WERI-Rb-1 (cell line): ENCODE measurements around the gene R3HDM2.
"Not testable (repeated sequence)": the region's sequence is repeated elsewhere in the genome, so short reads cannot be mapped to it uniquely, and the experiment has no call there.

ENCODE experiments used
- DNase-seq: peaks from one replicate; pipeline ENCODE4 v3.0.0-alpha.2; 2020
- H3K27ac ChIP-seq: fragments of 250-450 bp; sonication (Bioruptor Pico); 2 replicates; pipeline ENCODE4 v1.5.1; 2020; ENCODE audit warnings: mild to moderate bottlenecking, moderate library complexity
- H3K27me3 ChIP-seq: fragments of 250-450 bp; sonication (Bioruptor Pico); 2 replicates; pipeline ENCODE4 v1.5.1; 2021; ENCODE audit warnings: mild to moderate bottlenecking, low read depth, moderate library complexity; ENCODE audit not compliant: insufficient read depth, severe bottlenecking
- H3K36me3 ChIP-seq: fragments of 250-450 bp; sonication (Bioruptor Pico); 2 replicates; pipeline ENCODE4 v1.5.1; 2020; ENCODE audit warnings: mild to moderate bottlenecking, moderate library complexity
- H3K4me3 ChIP-seq: 2 replicates; pipeline ENCODE4 v1.5.1; 2011; ENCODE audit warnings: low read depth, mild to moderate bottlenecking, control low read depth, low read length
- H3K9me3 ChIP-seq: fragments of 250-450 bp; sonication (Bioruptor Pico); 2 replicates; pipeline ENCODE4 v1.5.1; 2021; ENCODE audit warnings: mild to moderate bottlenecking, moderate library complexity; ENCODE audit not compliant: severe bottlenecking
- CTCF ChIP-seq: IDR thresholded peaks from 2 replicates; pipeline ENCODE4 v1.5.1; 2011; ENCODE audit warnings: low read depth, mild to moderate bottlenecking, control low read depth, inconsistent platforms, low read length

R3HDM2 gene

GRCh38 chr12:57329219-57329618, 101.6 kb downstream of the R3HDM2 start:
- Histone ChIP-seq H3K27ac (no peak overlapping the region), H3K9me3 (no peaks in the 10 kb centered on the region), H3K4me3 (no peak overlapping the region), H3K27me3 (no peaks in the 10 kb centered on the region), H3K36me3 (no peaks in the 10 kb centered on the region; the same call in 1 of the 2 replicates)
- no peak for DNase-seq
- TF ChIP-seq CTCF: no peak

DNA sequence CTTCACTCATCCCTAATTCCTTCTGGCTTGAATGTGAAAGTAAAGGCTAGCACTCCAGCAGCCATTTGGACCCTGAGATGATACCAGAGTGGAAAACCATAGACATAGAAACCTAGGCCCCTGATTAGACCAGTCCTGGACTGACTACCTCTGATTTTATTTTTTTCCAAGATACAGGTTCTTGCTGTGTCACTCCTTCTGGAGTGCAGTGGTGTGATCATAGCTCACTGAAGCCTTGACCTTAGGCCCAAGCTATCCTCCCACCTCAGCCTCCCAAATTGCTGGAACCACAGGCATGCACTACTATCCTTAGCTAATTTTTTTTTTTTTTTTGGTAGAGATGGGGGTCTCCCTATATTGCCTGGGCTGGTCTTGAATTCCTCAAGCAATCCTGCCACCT, 105.4 kb downstream of the R3HDM2 start:
- DNase-seq: no peak
- Histone ChIP-seq H3K9me3 (no peaks in the 10 kb centered on the region), H3K36me3 (no peaks in the 10 kb centered on the region), H3K4me3 (no peak overlapping the region), H3K27me3 (no peaks in the 10 kb centered on the region), H3K27ac (no peak overlapping the region)
- TF ChIP-seq CTCF: no peak

GRCh38 chr12:57323416-57323815, 107.4 kb downstream of the R3HDM2 start:
- no peak for TF ChIP-seq CTCF

DNA sequence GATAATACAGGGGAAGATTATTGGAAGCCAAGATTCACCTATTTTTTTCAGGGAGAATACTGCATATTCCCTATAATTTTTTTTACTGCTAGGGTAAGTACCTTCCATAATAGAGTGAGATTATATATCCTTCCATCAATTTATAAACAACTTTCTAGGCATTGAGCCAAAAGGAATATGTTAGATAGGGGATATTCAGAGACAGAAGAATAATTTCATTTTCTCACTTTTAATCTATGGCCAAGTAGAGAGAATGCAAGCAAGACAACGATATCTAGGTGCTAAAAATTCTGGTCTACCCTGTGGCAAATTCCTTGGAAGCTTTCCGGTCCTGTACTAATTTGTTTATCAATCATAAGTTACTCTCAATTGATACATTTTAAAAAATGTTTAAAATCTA, 110.2 kb downstream of the R3HDM2 start:
- Histone ChIP-seq H3K9me3 (no peaks in the 10 kb centered on the region), H3K27me3 (no peaks in the 10 kb centered on the region), H3K27ac (no peak overlapping the region), H3K36me3 (no peaks in the 10 kb centered on the region), H3K4me3 (no peak overlapping the region)
- no peak for TF ChIP-seq CTCF
- no peak for DNase-seq

More at GRCh38 chr12:57323416-57323815, 107.4 kb downstream of the R3HDM2 start:
- Histone ChIP-seq H3K27me3 (no peaks in the 10 kb centered on the region), H3K27ac (no peak overlapping the region), H3K36me3 (no peaks in the 10 kb centered on the region), H3K4me3 (no peak overlapping the region), H3K9me3 (no peaks in the 10 kb centered on the region)
- no peak for DNase-seq

DNA sequence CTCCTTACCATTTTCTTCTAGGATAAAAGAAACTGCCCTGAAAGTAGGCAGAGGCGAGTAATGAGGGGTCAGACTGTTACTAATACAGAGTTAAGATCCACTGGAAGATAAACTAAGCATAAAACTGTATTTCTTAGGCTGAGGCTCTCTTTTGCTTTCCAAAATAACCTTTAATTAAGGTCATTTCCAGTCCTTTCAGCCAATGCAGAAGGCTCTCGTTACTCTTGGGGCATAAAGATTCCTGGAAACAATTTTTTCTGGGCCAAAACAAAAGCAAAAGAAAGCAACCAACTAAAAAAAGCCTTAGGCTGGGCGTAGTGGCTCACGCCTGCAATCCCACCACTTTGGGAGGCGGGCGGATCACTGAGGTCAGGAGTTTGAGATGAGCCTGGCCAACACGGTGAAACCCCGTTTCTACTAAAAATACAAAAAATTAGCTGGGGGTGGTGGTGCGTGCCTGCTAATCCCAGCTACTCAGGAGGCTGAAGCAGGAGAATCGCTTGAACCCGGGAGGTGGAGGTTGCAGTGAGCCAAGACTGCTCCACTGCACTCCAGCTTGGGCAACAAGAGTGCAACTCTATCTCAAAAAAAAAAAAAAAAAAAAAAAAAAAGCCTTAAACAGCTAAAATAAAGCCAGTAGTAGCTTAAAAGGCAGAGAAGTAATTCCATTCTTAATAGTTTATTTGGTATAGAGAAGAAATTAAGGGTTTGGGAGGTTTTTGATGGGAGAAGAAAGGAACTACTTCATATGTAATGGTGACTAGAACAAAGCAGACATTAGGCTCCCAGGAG, 111.0 kb downstream of the R3HDM2 start:
- no peak for TF ChIP-seq CTCF
- no peak overlapping the region for H3K27ac ChIP-seq
- no peaks in the 10 kb centered on the region for H3K36me3 ChIP-seq
- no peak for DNase-seq
- no peaks in the 10 kb centered on the region for H3K9me3 ChIP-seq
- H3K27me3 ChIP-seq: no peaks in the 10 kb centered on the region
- H3K4me3 ChIP-seq: no peak overlapping the region

- Histone ChIP-seq H3K27me3 (no peaks in the 10 kb centered on the region), H3K4me3 (no peak overlapping the region), H3K36me3 (no peaks in the 10 kb centered on the region), H3K9me3 (no peaks in the 10 kb centered on the region), H3K27ac (no peak overlapping the region)
- no peak for DNase-seq
- TF ChIP-seq CTCF: no peak
These were observed 115.2 kb downstream of the R3HDM2 start for GRCh38 chr12:57315681-57316080.

DNA sequence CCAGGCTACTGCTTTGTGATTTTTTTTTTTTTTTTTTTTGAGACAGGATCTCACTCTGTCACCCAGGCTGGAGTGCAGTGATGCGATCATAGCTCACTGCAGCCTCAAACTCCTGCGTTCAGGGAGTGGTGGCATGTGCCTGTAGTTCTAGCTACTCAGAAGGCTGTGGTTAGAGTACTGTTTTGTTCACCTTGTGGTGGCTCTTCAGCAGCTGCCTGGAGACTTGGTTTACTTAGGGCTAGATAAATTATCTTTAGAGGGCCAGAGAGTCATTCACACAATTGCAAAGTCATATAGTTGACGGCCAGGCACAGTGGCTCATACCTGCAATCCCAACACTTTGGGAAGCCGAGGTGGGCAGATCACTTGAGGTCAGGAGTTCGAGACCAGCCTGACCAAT, 118.6 kb downstream of the R3HDM2 start:
- not testable (repeated sequence) for DNase-seq, H3K27ac ChIP-seq, H3K27me3 ChIP-seq, H3K4me3 ChIP-seq, H3K9me3 ChIP-seq, H3K36me3 ChIP-seq
